Neural progenitor cell (in vitro differentiated cells): ENCODE data around the gene SLC2A4. TPM values are rescaled to one million over a fixed set of nuclear protein-coding genes. Genes with fewer than 3 reads are reported as not detected.
A peak's percentile ranks its signal among the peaks of the same experiment; 100 is the strongest.

Experiments
- DNase-seq: peaks from one replicate; pipeline ENCODE4 v3.0.0-alpha.2; 2016; ENCODE audit warnings: low spot score
- H2AFZ ChIP-seq: fragments of 200-600 bp; sonication (generic); replicated peaks from 2 replicates; pipeline ENCODE4 v1.6.1; 2016; ENCODE audit warnings: antibody characterized with exemption
- H3F3A ChIP-seq: fragments of 200-600 bp; sonication (generic); 2 replicates; pipeline ENCODE4 v1.6.1; 2016; ENCODE audit warnings: antibody characterized with exemption, low read depth
- H3K27ac ChIP-seq: fragments of 200-600 bp; sonication (generic); 2 replicates; pipeline ENCODE4 v1.5.1; 2016; ENCODE audit warnings: mild to moderate bottlenecking
- H3K27me3 ChIP-seq: fragments of 200-600 bp; sonication (generic); 2 replicates; pipeline ENCODE4 v1.6.1; 2016; ENCODE audit warnings: mild to moderate bottlenecking, moderate library complexity
- H3K36me3 ChIP-seq: fragments of 200-600 bp; sonication (generic); 2 replicates; pipeline ENCODE4 v1.5.1; 2016
- H3K4me1 ChIP-seq: fragments of 200-600 bp; sonication (generic); 2 replicates; pipeline ENCODE4 v1.6.1; 2016; ENCODE audit warnings: mixed run types
- H3K4me2 ChIP-seq: fragments of 200-600 bp; sonication (generic); 2 replicates; pipeline ENCODE4 v1.6.1; 2016
- H3K4me3 ChIP-seq: fragments of 200-600 bp; sonication (generic); 2 replicates; pipeline ENCODE4 v1.5.1; 2016
- H3K79me2 ChIP-seq: fragments of 200-600 bp; sonication (generic); 2 replicates; pipeline ENCODE4 v1.6.1; 2016; ENCODE audit warnings: low read depth
- H3K9ac ChIP-seq: fragments of 200-600 bp; sonication (generic); 2 replicates; pipeline ENCODE4 v1.6.1; 2016
- H3K9me3 ChIP-seq: fragments of 200-600 bp; sonication (generic); 2 replicates; pipeline ENCODE4 v1.5.1; 2016; ENCODE audit warnings: low read depth
- H4K20me1 ChIP-seq: fragments of 200-600 bp; sonication (generic); 2 replicates; pipeline ENCODE4 v1.6.1; 2016; ENCODE audit warnings: low read depth
- H3K27ac Mint-ChIP-seq: 3 replicates; pipeline ENCODE4 v1.8.0; 2021; ENCODE audit warnings: mixed read lengths
- H3K27me3 Mint-ChIP-seq: 2 replicates; pipeline ENCODE4 v1.8.0; 2022; ENCODE audit warnings: low read depth, mild to moderate bottlenecking, inconsistent platforms, moderate library complexity, mixed read lengths; ENCODE audit not compliant: insufficient read depth
- H3K36me3 Mint-ChIP-seq: 3 replicates; pipeline ENCODE4 v1.8.0; 2021; ENCODE audit warnings: mixed read lengths
- H3K4me1 Mint-ChIP-seq: 3 replicates; pipeline ENCODE4 v1.8.0; 2021; ENCODE audit warnings: mixed read lengths
- H3K4me3 Mint-ChIP-seq: 3 replicates; pipeline ENCODE4 v1.8.0; 2021; ENCODE audit warnings: mild to moderate bottlenecking, moderate library complexity, mixed read lengths
- H3K9me3 Mint-ChIP-seq: 3 replicates; pipeline ENCODE4 v1.8.0; 2020; ENCODE audit warnings: mixed read lengths
- EZH2 ChIP-seq: fragments of 200-600 bp; sonication (generic); IDR thresholded peaks from 2 replicates; pipeline ENCODE4 v1.6.1; 2017; ENCODE audit warnings: antibody characterized with exemption, mild to moderate bottlenecking, moderate library complexity
- EZH2phosphoT487 ChIP-seq: fragments of 200-600 bp; sonication (generic); IDR thresholded peaks from 2 replicates; pipeline ENCODE4 v1.6.1; 2017; ENCODE audit warnings: antibody characterized with exemption
- total RNA-seq: library from RNA; depleted of rRNA; stranded (reverse); fragments of >200 nt; gene quantifications from 2 replicates; pipeline ENCODE4 v1.2.3, GENCODE V29; 2015; ENCODE audit warnings: low replicate concordance
- TF ChIP-seq, protein P1 (sequence below): fragments of 200-600 bp; sonication (generic); IDR thresholded peaks from 2 replicates; pipeline ENCODE4 v1.5.1; 2017; ENCODE audit warnings: antibody characterized with exemption, mild to moderate bottlenecking

Gene SLC2A4
- total RNA-seq, 1 donor from 2014 or later: 1.7 TPM

DNA sequence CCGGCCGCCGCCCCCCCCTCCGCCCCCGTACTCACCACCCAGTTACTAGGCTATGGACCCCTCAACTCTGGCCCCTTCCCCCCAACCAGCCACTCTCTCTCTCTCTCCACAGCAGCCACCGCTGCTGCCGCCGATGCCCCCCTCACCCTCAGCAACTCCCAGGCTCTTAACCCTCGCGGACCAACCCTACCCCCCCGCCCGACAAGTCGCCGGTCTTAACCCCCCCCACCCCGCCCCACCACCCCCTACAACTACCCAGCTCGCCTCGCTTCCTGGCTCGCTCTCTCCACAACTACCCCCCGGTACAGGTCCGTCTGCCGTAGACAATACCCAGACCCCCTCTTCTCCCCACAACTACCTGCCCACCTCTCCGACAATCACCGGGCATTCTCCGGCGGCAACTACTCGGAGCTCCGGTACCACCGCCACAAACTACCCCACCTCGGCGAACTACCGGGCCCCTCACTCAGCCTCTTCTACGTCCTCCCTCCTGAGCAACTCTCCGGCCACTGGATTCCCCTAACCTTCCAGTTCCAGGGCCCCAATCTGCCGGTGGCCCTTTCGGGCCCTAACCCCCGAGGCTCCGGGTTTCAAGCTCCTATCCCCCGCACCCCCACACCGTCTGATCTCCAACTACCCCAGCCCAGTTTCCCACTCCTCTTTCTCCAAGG lies 43.0 kb upstream of the SLC2A4 start:
- H3K4me1 Mint-ChIP-seq: peaks cover 53% of the 10 kb centered on the region
- H2AFZ ChIP-seq: no peak overlapping the region
- peak overlapping the region; percentile 64 for H3K27ac ChIP-seq
- H3K9ac ChIP-seq: peak overlapping the region; percentile 86
- H3K4me1 ChIP-seq: peaks cover 18% of the 10 kb centered on the region
- peaks cover 28% of the 10 kb centered on the region for H4K20me1 ChIP-seq
- no peaks in the 10 kb centered on the region for H3K9me3 Mint-ChIP-seq
- H3K27ac Mint-ChIP-seq: peak overlapping the region; percentile 94
- peaks cover 13% of the 10 kb centered on the region for H3K27me3 Mint-ChIP-seq
- H3K36me3 Mint-ChIP-seq: peaks cover 25% of the 10 kb centered on the region
- no peaks in the 10 kb centered on the region for H3K9me3 ChIP-seq
- H3K27me3 ChIP-seq: no peaks in the 10 kb centered on the region
- H3K79me2 ChIP-seq: peaks cover 76% of the 10 kb centered on the region
- peak overlapping the region; percentile 99 for H3K4me3 ChIP-seq
- H3K36me3 ChIP-seq: no peaks in the 10 kb centered on the region
- H3K4me2 ChIP-seq: peak overlapping the region; percentile 74
- peaks cover 73% of the 10 kb centered on the region for H3F3A ChIP-seq
- no peak for TF ChIP-seq EZH2phosphoT487
- TF ChIP-seq, protein P1, sequence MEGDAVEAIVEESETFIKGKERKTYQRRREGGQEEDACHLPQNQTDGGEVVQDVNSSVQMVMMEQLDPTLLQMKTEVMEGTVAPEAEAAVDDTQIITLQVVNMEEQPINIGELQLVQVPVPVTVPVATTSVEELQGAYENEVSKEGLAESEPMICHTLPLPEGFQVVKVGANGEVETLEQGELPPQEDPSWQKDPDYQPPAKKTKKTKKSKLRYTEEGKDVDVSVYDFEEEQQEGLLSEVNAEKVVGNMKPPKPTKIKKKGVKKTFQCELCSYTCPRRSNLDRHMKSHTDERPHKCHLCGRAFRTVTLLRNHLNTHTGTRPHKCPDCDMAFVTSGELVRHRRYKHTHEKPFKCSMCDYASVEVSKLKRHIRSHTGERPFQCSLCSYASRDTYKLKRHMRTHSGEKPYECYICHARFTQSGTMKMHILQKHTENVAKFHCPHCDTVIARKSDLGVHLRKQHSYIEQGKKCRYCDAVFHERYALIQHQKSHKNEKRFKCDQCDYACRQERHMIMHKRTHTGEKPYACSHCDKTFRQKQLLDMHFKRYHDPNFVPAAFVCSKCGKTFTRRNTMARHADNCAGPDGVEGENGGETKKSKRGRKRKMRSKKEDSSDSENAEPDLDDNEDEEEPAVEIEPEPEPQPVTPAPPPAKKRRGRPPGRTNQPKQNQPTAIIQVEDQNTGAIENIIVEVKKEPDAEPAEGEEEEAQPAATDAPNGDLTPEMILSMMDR: no peak
- peak; percentile 40 for DNase-seq
- peak overlapping the region; percentile 99 for H3K4me3 Mint-ChIP-seq

DNA sequence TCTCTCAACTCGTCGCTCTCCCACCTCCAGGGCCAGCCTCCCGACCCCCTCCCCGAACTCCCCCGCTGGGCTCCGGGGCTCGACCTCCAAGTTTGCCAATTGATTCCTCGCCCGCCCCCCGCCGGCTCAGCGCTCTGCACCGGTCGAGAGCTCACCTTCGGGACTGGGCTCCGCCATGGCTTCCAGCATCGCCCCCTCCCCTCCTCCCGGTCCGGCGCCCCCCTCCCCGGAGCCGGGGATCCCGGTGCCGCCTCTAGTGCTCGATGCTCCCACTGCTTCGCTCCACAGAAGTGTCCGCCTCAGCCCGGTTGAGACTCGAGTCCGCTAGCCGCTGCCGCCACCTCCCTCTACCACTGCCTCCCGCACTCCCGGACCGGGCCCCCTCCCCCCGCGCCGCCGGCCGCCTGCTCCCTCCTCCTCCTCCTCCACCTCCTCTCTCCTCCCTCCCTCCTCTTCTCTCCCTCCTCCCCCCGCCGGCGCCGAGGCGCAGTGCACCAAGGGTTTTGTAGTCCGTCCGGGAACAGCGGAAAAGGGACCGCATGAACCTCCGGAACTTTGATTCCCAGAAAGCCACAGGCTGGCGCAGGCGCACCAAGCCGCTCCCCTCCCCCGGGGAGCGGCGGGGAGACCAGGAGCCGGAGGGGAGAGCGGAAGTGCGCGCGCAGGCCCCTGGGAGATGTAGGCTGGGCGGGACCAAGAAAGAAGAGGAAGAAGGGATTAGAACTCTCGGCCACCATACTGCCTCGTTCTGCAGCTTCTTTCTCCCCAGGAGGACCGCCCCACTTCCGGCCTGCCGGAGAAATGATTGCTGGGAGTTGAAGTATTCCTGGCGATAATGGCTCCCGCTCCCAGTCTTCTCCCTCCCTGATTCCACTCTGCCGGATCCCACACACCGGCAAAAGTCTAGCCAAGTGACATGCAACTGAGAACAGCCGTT lies 42.2 kb upstream of the SLC2A4 start, which contains the start of gene PHF23:
Gene PHF23, minus strand, starts transcription at position 367 of the 937 bp plus-strand sequence. Its CDS starts 178 bp downstream, at position 189.
- H3K4me2 ChIP-seq: peak within 1 kb of the TSS; percentile 83
- no peaks in the 10 kb centered on the region for H3K27me3 ChIP-seq
- no peaks in the 10 kb centered on the region for H3K9me3 ChIP-seq
- DNase-seq: peak; percentile 100
- peak within 1 kb of the TSS; percentile 99 for H3K4me3 ChIP-seq
- H3F3A ChIP-seq: peaks cover 74% of the 10 kb centered on the region
- H3K27me3 Mint-ChIP-seq: peaks cover 10% of the 10 kb centered on the region
- peaks cover 50% of the 10 kb centered on the region for H3K4me1 Mint-ChIP-seq
- no peaks in the 10 kb centered on the region for H3K9me3 Mint-ChIP-seq
- H2AFZ ChIP-seq: no peak within 1 kb of the TSS
- TF ChIP-seq EZH2 (no peak), EZH2phosphoT487 (no peak)
- TF ChIP-seq, protein P1: no peak
- peaks cover 28% of the 10 kb centered on the region for H4K20me1 ChIP-seq
- H3K27ac Mint-ChIP-seq: peak within 1 kb of the TSS; percentile 94
- peaks cover 18% of the 10 kb centered on the region for H3K4me1 ChIP-seq
- peak within 1 kb of the TSS; percentile 64 for H3K27ac ChIP-seq
- no peaks in the 10 kb centered on the region for H3K36me3 ChIP-seq
- peak within 1 kb of the TSS; percentile 99 for H3K4me3 Mint-ChIP-seq
- peak within 1 kb of the TSS; percentile 86 for H3K9ac ChIP-seq
- peaks cover 24% of the 10 kb centered on the region for H3K36me3 Mint-ChIP-seq
- peaks cover 69% of the 10 kb centered on the region for H3K79me2 ChIP-seq

DNA sequence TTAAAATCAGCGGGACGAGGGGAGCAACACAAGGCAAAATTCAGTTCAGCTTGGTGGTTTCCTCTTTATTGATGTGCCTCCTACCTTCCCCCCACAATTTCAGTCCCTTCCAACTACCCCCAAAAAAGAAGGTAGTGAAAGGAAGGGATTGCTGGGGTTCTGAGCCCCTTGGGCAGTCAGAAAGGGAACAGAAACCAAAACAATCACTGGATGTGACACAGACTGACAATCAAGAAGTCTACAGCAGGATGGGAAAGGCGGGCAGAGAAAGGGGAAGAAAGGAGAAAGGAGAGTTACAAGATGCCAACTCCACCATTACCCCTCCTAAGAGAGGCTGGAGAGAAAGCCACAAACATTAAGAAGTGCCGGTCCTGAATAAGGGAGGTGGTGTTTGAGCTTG lies 41.1 kb upstream of the SLC2A4 start:
- Histone ChIP-seq H2AFZ (no peak overlapping the region), H3K4me2 (peak overlapping the region; percentile 83), H3K4me3 (peak overlapping the region; percentile 82), H4K20me1 (peaks cover 22% of the 10 kb centered on the region), H3F3A (peaks cover 73% of the 10 kb centered on the region), H3K9ac (no peak overlapping the region), H3K9me3 (no peaks in the 10 kb centered on the region), H3K79me2 (peaks cover 64% of the 10 kb centered on the region), H3K27me3 (no peaks in the 10 kb centered on the region), H3K4me1 (peaks cover 18% of the 10 kb centered on the region), H3K27ac (no peak overlapping the region), H3K36me3 (no peaks in the 10 kb centered on the region)
- no peaks in the 10 kb centered on the region for H3K9me3 Mint-ChIP-seq
- TF ChIP-seq EZH2phosphoT487 (no peak), EZH2 (no peak)
- TF ChIP-seq, protein P1: no peak
- no peak for DNase-seq
- peak overlapping the region; percentile 99 for H3K4me3 Mint-ChIP-seq
- H3K27ac Mint-ChIP-seq: no peak overlapping the region
- peaks cover 28% of the 10 kb centered on the region for H3K36me3 Mint-ChIP-seq
- H3K4me1 Mint-ChIP-seq: peaks cover 45% of the 10 kb centered on the region
- H3K27me3 Mint-ChIP-seq: peaks cover 7% of the 10 kb centered on the region
